Measurements from ENCODE around the gene BORCS5. TPM values are rescaled to one million over a fixed set of nuclear protein-coding genes. Genes with fewer than 3 reads are reported as not detected.
A peak's percentile ranks its signal among the peaks of the same experiment; 100 is the strongest.

BORCS5 gene
- total RNA-seq, 1 experiment from 2014 or later = 13.9 TPM

DNA sequence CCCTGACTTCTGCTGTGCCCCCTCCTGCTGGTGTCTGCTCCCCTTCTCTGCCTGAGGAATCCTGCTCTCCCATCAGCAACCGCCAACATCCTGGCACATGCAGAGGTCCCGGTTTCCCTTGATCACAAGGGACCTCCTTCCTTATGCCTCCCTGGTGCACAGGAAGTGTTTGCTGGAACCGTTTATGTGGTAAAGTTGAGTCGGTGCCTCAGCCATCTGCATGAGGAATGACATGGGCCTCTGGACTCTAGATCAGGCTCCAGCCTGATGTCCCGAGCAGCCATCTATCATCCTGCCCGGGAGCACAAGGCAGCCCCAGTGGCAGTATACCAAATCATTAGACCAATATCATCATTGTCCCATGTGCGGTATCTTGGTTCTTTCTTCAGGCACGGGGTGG lies 90.4 kb downstream of the BORCS5 start:
- H3K23ac ChIP-seq (ENCODE audit: insufficient read length, low read depth, low read length) = no peak overlapping the region
- H3K27ac Mint-ChIP-seq = peak overlapping the region in 1 of 3 experiments; percentile 1; a peak in 1 of 7 replicates
- no peaks in the 10 kb centered on the region for H4K20me1 ChIP-seq (ENCODE audit: control insufficient read depth, insufficient read depth, insufficient read length)
- no peak overlapping the region for H3K4ac ChIP-seq (ENCODE audit: low read depth, low read length)
- no peak overlapping the region for H2BK120ac ChIP-seq (ENCODE audit: low read depth, low read length, poor library complexity, severe bottlenecking)
- H3K27me3 ChIP-seq (ENCODE audit: insufficient read depth, low read length) = no peaks in the 10 kb centered on the region
- H3K79me1 ChIP-seq (ENCODE audit: insufficient read depth, low read depth, low read length, poor library complexity, severe bottlenecking) = no peaks in the 10 kb centered on the region
- H3K27me3 Mint-ChIP-seq (ENCODE audit: low read depth) = no peaks in the 10 kb centered on the region
- no peak overlapping the region for H3K56ac ChIP-seq (ENCODE audit: insufficient read length, low read depth, low read length)
- DNase-seq = no peak
- no peaks in the 10 kb centered on the region for H3K9me3 ChIP-seq (ENCODE audit: control insufficient read depth, low read depth, low read length)
- H4K91ac ChIP-seq (ENCODE audit: insufficient read length, low read depth, low read length) = no peak overlapping the region
- no peak overlapping the region for H3K18ac ChIP-seq (ENCODE audit: insufficient read length, low read depth, low read length)
- no peak overlapping the region for H4K8ac ChIP-seq (replicated peaks; ENCODE audit: insufficient read length, low read depth, low read length)
- no peaks in the 10 kb centered on the region for H3K79me2 ChIP-seq (ENCODE audit: insufficient read depth, low read length)
- no peaks in the 10 kb centered on the region for H3K9me3 Mint-ChIP-seq
- H2BK15ac ChIP-seq (ENCODE audit: low read depth, low read length) = no peak overlapping the region
- WGBS (ENCODE audit: extremely low coverage, insufficient read length, low lambda C conversion rate) = no CpG with 5 or more reads among the region's 8 CpGs
- no peak overlapping the region for H4K5ac ChIP-seq (ENCODE audit: insufficient read length, low read depth, low read length)
- no peak overlapping the region for H3K27ac ChIP-seq (ENCODE audit: insufficient read length, low read depth, low read length)
- H3K23me2 ChIP-seq (ENCODE audit: insufficient read length, low read depth, low read length, poor library complexity, severe bottlenecking) = no peaks in the 10 kb centered on the region
- H2AFZ ChIP-seq (ENCODE audit: low read length) = no peak overlapping the region
- no peak overlapping the region for H3K9ac ChIP-seq (ENCODE audit: extremely low read depth, insufficient read length, low read length)
- H2BK5ac ChIP-seq (ENCODE audit: insufficient read length, low read length) = no peak overlapping the region
- H2BK20ac ChIP-seq (ENCODE audit: low read depth, low read length, poor library complexity, severe bottlenecking) = no peak overlapping the region
- H3K4me2 ChIP-seq (ENCODE audit: insufficient read depth, insufficient read length, low read length) = no peak overlapping the region
- H3K4me3 Mint-ChIP-seq = no peak overlapping the region
- no peaks in the 10 kb centered on the region for H3K36me3 Mint-ChIP-seq (ENCODE audit: insufficient read depth in 1 of 3, low read depth in 3 of 3)
- no peak overlapping the region for H2BK12ac ChIP-seq (ENCODE audit: insufficient read length, low read depth, low read length)
- no peaks in the 10 kb centered on the region for H3K4me1 ChIP-seq (ENCODE audit: insufficient read depth, low read length)
- no peak overlapping the region for H2AK5ac ChIP-seq (ENCODE audit: insufficient read length, low read length)
- TF ChIP-seq, protein P1, sequence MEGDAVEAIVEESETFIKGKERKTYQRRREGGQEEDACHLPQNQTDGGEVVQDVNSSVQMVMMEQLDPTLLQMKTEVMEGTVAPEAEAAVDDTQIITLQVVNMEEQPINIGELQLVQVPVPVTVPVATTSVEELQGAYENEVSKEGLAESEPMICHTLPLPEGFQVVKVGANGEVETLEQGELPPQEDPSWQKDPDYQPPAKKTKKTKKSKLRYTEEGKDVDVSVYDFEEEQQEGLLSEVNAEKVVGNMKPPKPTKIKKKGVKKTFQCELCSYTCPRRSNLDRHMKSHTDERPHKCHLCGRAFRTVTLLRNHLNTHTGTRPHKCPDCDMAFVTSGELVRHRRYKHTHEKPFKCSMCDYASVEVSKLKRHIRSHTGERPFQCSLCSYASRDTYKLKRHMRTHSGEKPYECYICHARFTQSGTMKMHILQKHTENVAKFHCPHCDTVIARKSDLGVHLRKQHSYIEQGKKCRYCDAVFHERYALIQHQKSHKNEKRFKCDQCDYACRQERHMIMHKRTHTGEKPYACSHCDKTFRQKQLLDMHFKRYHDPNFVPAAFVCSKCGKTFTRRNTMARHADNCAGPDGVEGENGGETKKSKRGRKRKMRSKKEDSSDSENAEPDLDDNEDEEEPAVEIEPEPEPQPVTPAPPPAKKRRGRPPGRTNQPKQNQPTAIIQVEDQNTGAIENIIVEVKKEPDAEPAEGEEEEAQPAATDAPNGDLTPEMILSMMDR (conservative IDR thresholded peaks at IDR 0.05) = no peak
- H3K14ac ChIP-seq (ENCODE audit: insufficient read depth, low read length) = 0 out of 2 replicates have a peak overlapping the region, but pooled peaks have one; percentile 10
- H3K4me1 Mint-ChIP-seq = peaks cover 25 to 28% of the 10 kb centered on the region in 2 experiments
- no peak overlapping the region for H3T11ph ChIP-seq (ENCODE audit: low read length)

Data from H9 (cell line).